ENCODE measurements around the gene MARCHF6.
"Not testable (repeated sequence)": the region's sequence is repeated elsewhere in the genome, so short reads cannot be mapped to it uniquely, and the experiment has no call there.

MARCHF6 gene

GRCh38 chr5:10352430-10353240 is 860 bp upstream of the MARCHF6 start:
- H3K4me3 ChIP-seq (ENCODE audit: low read length): peak overlapping the region; percentile 80
- TF ChIP-seq ZNF274 (IDR thresholded peaks at IDR 0.05; ENCODE audit: low read depth, low read length): no peak

- no peak for TF ChIP-seq ZNF274 (IDR thresholded peaks at IDR 0.05; ENCODE audit: low read depth, low read length)
- peak overlapping the region; percentile 80 for H3K4me3 ChIP-seq (ENCODE audit: low read length)
These were observed 765 bp downstream of the MARCHF6 start for GRCh38 chr5:10354048-10354872.

GRCh38 chr5:10355071-10355889 is 1.8 kb downstream of the MARCHF6 start:
- peak overlapping the region; percentile 80; the same call in 1 of the 2 replicates for H3K4me3 ChIP-seq (ENCODE audit: low read length)
- TF ChIP-seq ZNF274 (IDR thresholded peaks at IDR 0.05; ENCODE audit: low read depth, low read length): no peak

GRCh38 chr5:10358999-10359398 is 5.5 kb downstream of the MARCHF6 start:
- no peak for TF ChIP-seq ZNF274 (IDR thresholded peaks at IDR 0.05; ENCODE audit: low read depth, low read length)
- H3K4me3 ChIP-seq (ENCODE audit: low read length): no peak overlapping the region

GRCh38 chr5:10360686-10361085 is 7.2 kb downstream of the MARCHF6 start:
- no peak overlapping the region for H3K4me3 ChIP-seq (ENCODE audit: low read length)
- no peak for TF ChIP-seq ZNF274 (IDR thresholded peaks at IDR 0.05; ENCODE audit: low read depth, low read length)

- TF ChIP-seq ZNF274 (IDR thresholded peaks at IDR 0.05; ENCODE audit: low read depth, low read length): no peak
- no peak overlapping the region for H3K4me3 ChIP-seq (ENCODE audit: low read length)
These were observed 10.2 kb downstream of the MARCHF6 start for GRCh38 chr5:10363519-10364185.

GRCh38 chr5:10364186-10364689 is 10.7 kb downstream of the MARCHF6 start:
- TF ChIP-seq ZNF274 (IDR thresholded peaks at IDR 0.05; ENCODE audit: low read depth, low read length): no peak

GRCh38 chr5:10365782-10366181 is 12.3 kb downstream of the MARCHF6 start:
- no peak for TF ChIP-seq ZNF274 (IDR thresholded peaks at IDR 0.05; ENCODE audit: low read depth, low read length)
- no peak overlapping the region for H3K4me3 ChIP-seq (ENCODE audit: low read length)

More at GRCh38 chr5:10364186-10364689, 10.7 kb downstream of the MARCHF6 start:
- H3K4me3 ChIP-seq (ENCODE audit: low read length): no peak overlapping the region

GRCh38 chr5:10366310-10367272 is 13.1 kb downstream of the MARCHF6 start:
- H3K4me3 ChIP-seq (ENCODE audit: low read length): no peak overlapping the region
- no peak for TF ChIP-seq ZNF274 (IDR thresholded peaks at IDR 0.05; ENCODE audit: low read depth, low read length)

- no peak for TF ChIP-seq ZNF274 (IDR thresholded peaks at IDR 0.05; ENCODE audit: low read depth, low read length)
- H3K4me3 ChIP-seq (ENCODE audit: low read length): no peak overlapping the region
These were observed 14.1 kb downstream of the MARCHF6 start for GRCh38 chr5:10367579-10367978.

- no peak for TF ChIP-seq ZNF274 (IDR thresholded peaks at IDR 0.05; ENCODE audit: low read depth, low read length)
- no peak overlapping the region for H3K4me3 ChIP-seq (ENCODE audit: low read length)
These were observed 17.4 kb downstream of the MARCHF6 start for GRCh38 chr5:10370931-10371330.

- H3K4me3 ChIP-seq (ENCODE audit: low read length): not testable (repeated sequence)
These were observed 17.9 kb downstream of the MARCHF6 start for GRCh38 chr5:10371369-10371768.
